Spleen (tissue), 11 donors: Measurements from ENCODE around the gene ART4. TPM values are rescaled to one million over a fixed set of nuclear protein-coding genes. Genes with fewer than 3 reads are reported as not detected.

ENCODE experiments used
- DNase-seq: peaks from one replicate; pipeline ENCODE4 v3.0.0-alpha.2; 2020
- H3K27ac ChIP-seq, 8 donors: fragments of 200-600 bp; sonication (generic) in 7 of 8; 1 replicate in 4 of 8; 2 replicates in 4 of 8; pipeline versions ENCODE4 v1.5.0 to v1.8.0; 2016 to 2021; ENCODE audit warnings: inconsistent platforms in 4 of 8, mild to moderate bottlenecking in 4 of 8, moderate library complexity in 1 of 8
- H3K27me3 ChIP-seq, 7 donors: fragments of 200-600 bp; sonication (generic) in 6 of 7; replicated peaks in 1 of 7; 1 replicate in 4 of 7; 2 replicates in 3 of 7; pipeline versions ENCODE4 v1.5.0 to v1.8.0; 2016 to 2021; ENCODE audit warnings: inconsistent platforms in 3 of 7, mild to moderate bottlenecking in 1 of 7
- H3K36me3 ChIP-seq, 6 donors: fragments of 200-600 bp; sonication (generic) in 5 of 6; 1 replicate in 4 of 6; 2 replicates in 2 of 6; pipeline versions ENCODE4 v1.5.0 to v1.8.0; 2016 to 2021; ENCODE audit warnings: inconsistent platforms in 2 of 6
- H3K4me1 ChIP-seq, 6 donors: fragments of 200-600 bp; sonication (generic) in 5 of 6; 1 replicate in 3 of 6; 2 replicates in 3 of 6; pipeline versions ENCODE4 v1.5.0 to v1.8.0; 2016 to 2021; ENCODE audit warnings: inconsistent platforms in 3 of 6
- H3K4me3 ChIP-seq, 8 donors: fragments of 200-600 bp; sonication (generic) in 7 of 8; 1 replicate in 4 of 8; 2 replicates in 4 of 8; pipeline versions ENCODE4 v1.5.0 to v1.8.0; 2016 to 2021; ENCODE audit warnings: inconsistent platforms in 4 of 8, mild to moderate bottlenecking in 4 of 8, moderate library complexity in 2 of 8
- H3K9me3 ChIP-seq, 8 donors: fragments of 200-600 bp; sonication (generic) in 7 of 8; 1 replicate in 4 of 8; 2 replicates in 4 of 8; pipeline versions ENCODE4 v1.5.0 to v1.8.0; 2016 to 2021; ENCODE audit warnings: inconsistent platforms in 4 of 8
- POLR2A ChIP-seq, 3 donors: fragments of 450-650 bp; IDR thresholded peaks; one replicate each; pipeline ENCODE4 v1.5.1; 2017; ENCODE audit warnings: antibody characterized with exemption in 3 of 3, mild to moderate bottlenecking in 1 of 3
- POLR2AphosphoS5 ChIP-seq, 3 donors: sonication (generic); formaldehyde crosslinking; IDR thresholded peaks; one replicate each; pipeline ENCODE4 v1.5.1; 2017; ENCODE audit warnings: antibody characterized with exemption in 3 of 3
- WGBS, 5 donors: extraction: QIAGEN DNeasy Blood & Tissue Kit in 3 of 5; methylation state at CpG; one replicate each; pipeline versions ENCODE4 v1.1.5 to v1.1.7; 2013 to 2018; 5-methylcytosine and 5-hydroxymethylcytosine counted together
- intact Hi-C: fragments of 100-400 bp; cut with DNase I; formaldehyde crosslinking; loops from one replicate; pipeline ENCODE4 v1.15.0; 2023; ENCODE audit warnings: low total_unique reads
- polyA plus RNA-seq, 3 donors: library from polyadenylated mRNA; stranded (reverse); fragments of 200-250 nt; gene quantifications; one replicate each; pipeline ENCODE4 v1.2.1, GENCODE V29; 2013
- total RNA-seq, 7 donors: library from RNA; depleted of rRNA in 3 of 7; stranded (reverse); fragments of >200 nt in 3 of 7; fragmentation: NEBNext Ultra II Directional in 4 of 7; extraction: Animal tissue kit (Norgen Biotek cat#: 25700) in 4 of 7; gene quantifications; one replicate each; pipeline versions ENCODE4 v1.1.0 to v1.2.1, GENCODE V29; 2016 to 2021
- TF ChIP-seq, protein P1 (sequence below), 11 experiments: fragments of 200-600 bp in 7 of 11; fragments of 450-650 bp in 4 of 11; sonication (generic) in 4 of 11; IDR thresholded peaks in 8 of 11; conservative IDR thresholded peaks in 3 of 11; 1 replicate in 7 of 11; 2 replicates in 4 of 11; pipeline versions ENCODE4 v1.4.0 to v1.8.0; 2016 to 2021; ENCODE audit warnings: antibody characterized with exemption in 11 of 11, inconsistent platforms in 4 of 11, mild to moderate bottlenecking in 1 of 11
- donor health status: healthy with polysubstance abuse.
- donor health status: DM: no; HTN: no; CAD: no; lungs with moderate emphysema.
- donor health status: DM: no; HTN: no; CAD: no.
- donor health status: Bipolar disorder and iron deficiency.
- donor health status: healthy.
- donor health status: DM: no; HTN: no; CAD: no.
- donor health status: DM: yes; HTN: yes; CAD: no.

Gene ART4
- total and polyA plus RNA-seq, 10 donors: 2.3 to 46.1 (median 18.1) TPM

DNA sequence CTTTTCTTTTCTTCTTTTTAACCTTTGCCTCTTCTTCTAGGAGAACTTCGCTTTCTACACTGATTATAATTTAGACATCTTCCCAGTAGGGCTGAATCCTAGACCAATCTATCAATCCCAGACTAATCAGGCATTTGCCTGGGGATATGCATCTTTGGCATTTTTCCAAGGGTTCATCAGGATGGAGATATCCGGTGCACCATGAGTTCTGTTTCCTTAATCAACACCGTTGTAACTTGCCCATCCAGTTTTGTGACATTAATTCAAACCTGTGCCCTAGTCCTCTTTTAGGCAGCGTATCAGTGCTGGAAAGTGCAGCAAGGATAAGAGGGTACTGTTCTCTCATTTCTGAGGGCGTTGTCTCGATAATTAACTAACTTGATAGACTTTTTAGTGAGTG, 42.9 kb upstream of the ART4 start:
- peaks cover 19 to 34% (median 24%) of the 10 kb centered on the region in 6 donors for H3K4me1 ChIP-seq

DNA sequence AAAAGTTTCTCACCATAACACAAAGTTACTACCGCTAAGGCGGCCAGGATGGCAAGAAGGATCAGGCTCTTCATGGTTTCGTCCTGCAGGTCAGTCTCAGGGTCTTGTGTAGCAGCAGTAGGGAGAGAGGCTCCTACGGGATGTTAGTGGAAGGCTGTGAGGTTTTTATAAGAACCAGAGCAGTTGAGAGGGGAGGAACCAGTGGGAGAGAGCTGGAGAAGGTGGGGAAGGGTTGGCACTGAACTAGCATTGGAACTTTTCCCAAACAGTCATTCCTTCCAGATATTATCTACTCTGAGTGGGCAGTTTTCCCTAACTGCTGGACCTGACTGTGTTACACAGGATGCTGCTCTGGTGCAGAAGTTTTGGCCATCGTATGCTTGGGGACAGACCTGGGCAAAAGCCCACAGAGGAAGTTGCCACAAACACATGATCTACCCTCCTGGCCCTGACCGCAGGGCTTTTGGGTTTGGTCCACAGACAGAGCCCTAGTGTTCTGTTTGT, 42.4 kb upstream of the ART4 start, which contains the start of gene MGP:
Gene MGP, minus strand, starts transcription at position 137 of the 504 bp plus-strand sequence. Its CDS starts 63 bp downstream, at position 74.
- intact Hi-C loops: no loop called here
- 32 to 57% (median 41%) methylated on average over 6 of the region's 6 CpGs for WGBS, 5 donors
- no peaks in the 10 kb centered on the region for H3K36me3 ChIP-seq
- no peak for DNase-seq
- TF ChIP-seq, protein P1, sequence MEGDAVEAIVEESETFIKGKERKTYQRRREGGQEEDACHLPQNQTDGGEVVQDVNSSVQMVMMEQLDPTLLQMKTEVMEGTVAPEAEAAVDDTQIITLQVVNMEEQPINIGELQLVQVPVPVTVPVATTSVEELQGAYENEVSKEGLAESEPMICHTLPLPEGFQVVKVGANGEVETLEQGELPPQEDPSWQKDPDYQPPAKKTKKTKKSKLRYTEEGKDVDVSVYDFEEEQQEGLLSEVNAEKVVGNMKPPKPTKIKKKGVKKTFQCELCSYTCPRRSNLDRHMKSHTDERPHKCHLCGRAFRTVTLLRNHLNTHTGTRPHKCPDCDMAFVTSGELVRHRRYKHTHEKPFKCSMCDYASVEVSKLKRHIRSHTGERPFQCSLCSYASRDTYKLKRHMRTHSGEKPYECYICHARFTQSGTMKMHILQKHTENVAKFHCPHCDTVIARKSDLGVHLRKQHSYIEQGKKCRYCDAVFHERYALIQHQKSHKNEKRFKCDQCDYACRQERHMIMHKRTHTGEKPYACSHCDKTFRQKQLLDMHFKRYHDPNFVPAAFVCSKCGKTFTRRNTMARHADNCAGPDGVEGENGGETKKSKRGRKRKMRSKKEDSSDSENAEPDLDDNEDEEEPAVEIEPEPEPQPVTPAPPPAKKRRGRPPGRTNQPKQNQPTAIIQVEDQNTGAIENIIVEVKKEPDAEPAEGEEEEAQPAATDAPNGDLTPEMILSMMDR (IDR thresholded peaks at IDR 0.05 in 8 of 11, conservative IDR thresholded peaks at IDR 0.05 in 3 of 11): no peak
- TF ChIP-seq POLR2AphosphoS5 (IDR thresholded peaks at IDR 0.05) (peak in 1 of 3 donors; percentile 24), POLR2A (IDR thresholded peaks at IDR 0.05) (no peak)
- peak within 1 kb of the TSS in 6 of 8 donors; percentile 7 to 67 (median 30) for H3K27ac ChIP-seq
- H3K27me3 ChIP-seq: peaks cover 0 to 9% (median 0%) of the 10 kb centered on the region in 7 donors
- H3K4me3 ChIP-seq: peak within 1 kb of the TSS in 2 of 8 donors; percentile 3 to 47
- peaks cover 19 to 39% (median 26%) of the 10 kb centered on the region in 6 donors for H3K4me1 ChIP-seq
- H3K9me3 ChIP-seq: no peaks in the 10 kb centered on the region

More for the DNA sequence above, 42.9 kb upstream of the ART4 start:
- 71 to 83% (median 77%) methylated on average over 6 of the region's 6 CpGs for WGBS, 5 donors
- peak overlapping the region in 3 of 8 donors; percentile 7 to 67 (median 40) for H3K27ac ChIP-seq
- intact Hi-C loops: no loop called here
- peaks cover 0 to 9% (median 0%) of the 10 kb centered on the region in 7 donors for H3K27me3 ChIP-seq
- H3K4me3 ChIP-seq: no peak overlapping the region
- no peaks in the 10 kb centered on the region for H3K9me3 ChIP-seq
- DNase-seq: no peak
- no peaks in the 10 kb centered on the region for H3K36me3 ChIP-seq
- TF ChIP-seq, protein P1 (IDR thresholded peaks at IDR 0.05 in 8 of 11, conservative IDR thresholded peaks at IDR 0.05 in 3 of 11): no peak
- TF ChIP-seq POLR2A (IDR thresholded peaks at IDR 0.05): no peak
- no peak for TF ChIP-seq POLR2AphosphoS5 (IDR thresholded peaks at IDR 0.05)

DNA sequence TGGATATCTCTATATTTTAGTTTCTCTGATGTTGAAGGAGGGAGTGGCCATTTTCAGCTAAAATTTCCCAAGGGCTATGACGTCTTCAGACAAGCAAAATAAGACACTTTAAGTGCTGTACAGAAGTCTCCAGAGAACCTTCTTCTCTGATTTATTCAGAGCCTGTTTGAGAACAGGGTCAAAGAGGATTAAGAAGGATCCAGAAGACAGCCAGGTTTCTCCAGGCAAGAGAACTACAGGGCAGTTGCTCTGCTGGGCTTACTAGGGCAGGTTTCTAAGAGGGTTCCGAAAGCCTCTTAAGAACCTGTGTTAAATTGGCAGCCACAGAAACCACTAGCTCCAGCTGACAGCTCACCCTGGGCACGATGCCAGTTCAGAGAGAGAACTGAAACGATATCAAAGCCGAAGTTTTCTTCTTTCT, 41.1 kb upstream of the ART4 start:
- peak; percentile 91 for DNase-seq
- TF ChIP-seq, protein P1 (IDR thresholded peaks at IDR 0.05 in 8 of 11, conservative IDR thresholded peaks at IDR 0.05 in 3 of 11): no peak
- TF ChIP-seq POLR2AphosphoS5 (IDR thresholded peaks at IDR 0.05): peak in 1 of 3 donors; percentile 62
- H3K4me1 ChIP-seq: peaks cover 19 to 43% (median 27%) of the 10 kb centered on the region in 6 donors
- no peaks in the 10 kb centered on the region for H3K9me3 ChIP-seq
- 1 to 4% (median 1%) methylated on average over 5 of the region's 5 CpGs for WGBS, 5 donors
- intact Hi-C loops: no loop called here
- H3K36me3 ChIP-seq: no peaks in the 10 kb centered on the region
- H3K27me3 ChIP-seq: peaks cover 0 to 9% (median 0%) of the 10 kb centered on the region in 7 donors
- H3K27ac ChIP-seq: peak overlapping the region in 2 of 8 donors; percentile 19 to 22
- H3K4me3 ChIP-seq: peak overlapping the region in 2 of 8 donors; percentile 3 to 47

DNA sequence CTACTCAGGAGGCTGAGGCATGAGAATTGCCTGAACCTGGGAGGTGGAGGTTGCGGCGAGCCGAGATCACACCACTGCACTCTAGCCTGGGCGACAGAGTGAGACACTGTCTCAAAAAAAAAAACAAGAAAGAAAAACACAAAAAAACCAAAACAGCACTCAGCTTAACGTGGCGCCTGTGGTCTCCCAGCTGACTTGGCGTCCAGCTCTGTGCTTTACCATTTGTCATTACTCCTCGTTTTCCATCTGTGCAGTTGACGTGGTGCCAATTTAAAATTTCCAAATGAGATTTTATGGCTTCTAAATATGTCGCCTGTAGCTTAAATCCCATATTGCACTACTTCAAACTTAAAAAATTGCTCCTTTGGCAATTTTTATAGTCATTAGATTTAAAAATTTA, 40.4 kb upstream of the ART4 start:
- no peak for DNase-seq
- peaks cover 19 to 43% (median 27%) of the 10 kb centered on the region in 6 donors for H3K4me1 ChIP-seq
- no peaks in the 10 kb centered on the region for H3K9me3 ChIP-seq
- no peak overlapping the region for H3K4me3 ChIP-seq
- 72 to 87% (median 82%) methylated on average over 10 of the region's 10 CpGs for WGBS, 5 donors
- H3K36me3 ChIP-seq: no peaks in the 10 kb centered on the region
- H3K27ac ChIP-seq: no peak overlapping the region
- TF ChIP-seq, protein P1 (IDR thresholded peaks at IDR 0.05 in 8 of 11, conservative IDR thresholded peaks at IDR 0.05 in 3 of 11): no peak
- TF ChIP-seq POLR2AphosphoS5 (IDR thresholded peaks at IDR 0.05): no peak
- no peak for TF ChIP-seq POLR2A (IDR thresholded peaks at IDR 0.05)
- intact Hi-C loops: no loop called here
- peaks cover 0 to 9% (median 0%) of the 10 kb centered on the region in 7 donors for H3K27me3 ChIP-seq
